T47D (cell line): ENCODE measurements around the gene MAP2.

Experiments used
- DNase-seq, 2 experiments: peaks; one replicate each; pipeline versions ENCODE4 v3.0.0 to v3.0.0-alpha.2; 2011 to 2012; ENCODE audit warnings: low read depth in 1 of 2, low spot score in 1 of 2
- JUND ChIP-seq: IDR thresholded peaks from 2 replicates; pipeline ENCODE4 v1.6.1; 2012; ENCODE audit warnings: low read depth
- in situ Hi-C: cut with HindIII; loops from 2 replicates; pipeline ENCODE4 v1.10.0; 2016; ENCODE audit warnings: low sequenced_read_pairs, low pct_unique_long_range_greater_than_20kb

MAP2 gene

DNA sequence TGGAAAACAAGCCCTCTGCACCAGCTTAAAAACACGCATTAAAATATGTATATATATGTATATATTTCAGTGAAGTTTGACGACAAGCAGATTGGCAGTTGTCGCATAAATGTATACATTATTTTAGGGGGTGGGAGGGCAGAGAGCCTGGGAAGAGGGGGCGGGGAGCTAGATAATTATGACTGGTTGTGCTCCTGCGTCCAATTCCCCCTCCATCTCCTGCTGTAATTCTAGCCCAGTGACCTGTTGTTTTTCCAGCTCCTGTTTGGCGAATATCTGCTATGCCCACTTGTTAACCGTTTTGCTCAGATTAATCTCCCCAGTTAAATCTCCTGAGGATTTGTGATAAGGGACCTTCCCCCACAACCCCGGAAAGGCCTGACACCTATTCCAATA is 348.4 kb downstream of the MAP2 start:
- in situ Hi-C loops: no loop called here
- no peak for DNase-seq
- TF ChIP-seq JUND: no peak

- in situ Hi-C loops: no loop called here
- TF ChIP-seq JUND: no peak
- DNase-seq: no peak
Observed at GRCh38 chr2:209773377-209773776, 349.5 kb downstream of the MAP2 start.
